Hepatocyte (in vitro differentiated cells): ENCODE results near the gene RIMS4.

Experiments
- CTCF ChIP-seq: fragments of 200-600 bp; sonication (generic); IDR thresholded peaks from 2 replicates; pipeline ENCODE4 v1.5.1; 2016; ENCODE audit warnings: antibody characterized with exemption, mild to moderate bottlenecking; ENCODE audit not compliant: poor library complexity
- EZH2 ChIP-seq: fragments of 200-600 bp; sonication (generic); IDR thresholded peaks from 2 replicates; pipeline ENCODE4 v1.6.1; 2016; ENCODE audit warnings: antibody characterized with exemption, mild to moderate bottlenecking, borderline replicate concordance

GRCh38 chr20:44736170-44737021 is 74.0 kb downstream of the RIMS4 start:
- no peak for TF ChIP-seq CTCF
- no peak for TF ChIP-seq EZH2
